ENCODE measurements around the gene DYDC2.

GRCh38 chr10:80411267-80411668 is 54.7 kb downstream of the DYDC2 start:
- no peak for TF ChIP-seq REST (IDR thresholded peaks at IDR 0.05; ENCODE audit: low read depth)
- TF ChIP-seq TAF1 (IDR thresholded peaks at IDR 0.05; ENCODE audit: low read depth), result no peak
- TF ChIP-seq, protein P1, sequence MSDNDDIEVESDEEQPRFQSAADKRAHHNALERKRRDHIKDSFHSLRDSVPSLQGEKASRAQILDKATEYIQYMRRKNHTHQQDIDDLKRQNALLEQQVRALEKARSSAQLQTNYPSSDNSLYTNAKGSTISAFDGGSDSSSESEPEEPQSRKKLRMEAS (IDR thresholded peaks at IDR 0.05), result no peak
- no peak for TF ChIP-seq YY1 (IDR thresholded peaks at IDR 0.05; ENCODE audit: low read depth)
- TF ChIP-seq CEBPB (IDR thresholded peaks at IDR 0.05), result no peak
- TF ChIP-seq EP300 (IDR thresholded peaks at IDR 0.05; ENCODE audit: borderline replicate concordance), result no peak
- no peak for TF ChIP-seq FOXM1 (IDR thresholded peaks at IDR 0.05; ENCODE audit: borderline replicate concordance, low read depth)
- TF ChIP-seq TCF12 (IDR thresholded peaks at IDR 0.05; ENCODE audit: low read depth), result no peak

Measured in Ishikawa (cell line).